HL-60/S4 (cell line): ENCODE results near the gene PDE10A.
"Not testable (repeated sequence)": the region's sequence is repeated elsewhere in the genome, so short reads cannot be mapped to it uniquely, and the experiment has no call there.

ENCODE experiments used
- in situ Hi-C: fragments of 300-500 bp; cut with MboI; formaldehyde crosslinking; loops from 2 replicates; pipeline ENCODE4 v1.14.3; 2022; ENCODE audit warnings: low sequenced_read_pairs

Gene PDE10A

DNA sequence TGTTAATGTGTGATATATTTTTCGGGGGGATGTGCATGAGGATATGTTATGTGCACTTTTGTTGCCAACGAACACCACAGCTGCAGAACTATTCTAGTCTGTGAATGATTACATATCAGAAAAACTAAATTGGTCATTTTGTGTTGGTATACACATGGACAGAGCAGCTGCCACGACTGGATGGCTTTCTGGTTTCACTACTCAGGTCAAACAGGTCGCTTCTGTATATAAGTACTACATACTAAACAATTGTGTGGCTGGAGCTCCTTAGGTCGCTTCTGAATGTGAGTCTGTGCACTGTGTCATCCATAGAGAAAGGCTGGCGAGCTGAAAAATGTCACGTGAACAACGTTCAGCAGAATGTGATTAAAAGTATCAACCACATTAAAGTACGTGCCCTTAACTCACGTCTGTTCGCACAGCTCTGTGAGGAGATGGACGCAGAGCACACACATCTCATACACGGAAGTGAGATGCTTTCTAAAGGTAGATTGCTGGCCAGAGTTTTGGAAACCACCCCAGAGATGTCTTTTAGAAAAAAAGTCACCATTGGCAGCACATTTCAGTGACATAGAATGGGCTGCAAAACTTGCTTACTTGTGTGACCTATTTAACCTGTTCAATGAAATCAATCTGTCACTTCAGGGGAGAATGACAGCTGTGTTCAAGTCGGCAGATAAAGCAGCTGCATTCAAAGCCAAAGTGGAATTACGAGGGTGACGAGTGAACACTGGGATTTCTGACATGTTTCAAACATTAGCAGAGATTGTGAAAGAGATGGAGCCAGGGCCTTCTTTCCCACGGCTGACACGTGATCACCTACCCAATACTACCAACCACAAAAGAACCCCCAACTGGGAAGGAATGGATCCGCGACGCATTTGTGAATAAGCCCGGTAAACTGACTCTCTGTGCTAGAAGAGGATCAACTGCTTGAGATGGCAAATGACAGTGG lies 176.6 kb downstream of the PDE10A start:
- in situ Hi-C loops = no loop called here

DNA sequence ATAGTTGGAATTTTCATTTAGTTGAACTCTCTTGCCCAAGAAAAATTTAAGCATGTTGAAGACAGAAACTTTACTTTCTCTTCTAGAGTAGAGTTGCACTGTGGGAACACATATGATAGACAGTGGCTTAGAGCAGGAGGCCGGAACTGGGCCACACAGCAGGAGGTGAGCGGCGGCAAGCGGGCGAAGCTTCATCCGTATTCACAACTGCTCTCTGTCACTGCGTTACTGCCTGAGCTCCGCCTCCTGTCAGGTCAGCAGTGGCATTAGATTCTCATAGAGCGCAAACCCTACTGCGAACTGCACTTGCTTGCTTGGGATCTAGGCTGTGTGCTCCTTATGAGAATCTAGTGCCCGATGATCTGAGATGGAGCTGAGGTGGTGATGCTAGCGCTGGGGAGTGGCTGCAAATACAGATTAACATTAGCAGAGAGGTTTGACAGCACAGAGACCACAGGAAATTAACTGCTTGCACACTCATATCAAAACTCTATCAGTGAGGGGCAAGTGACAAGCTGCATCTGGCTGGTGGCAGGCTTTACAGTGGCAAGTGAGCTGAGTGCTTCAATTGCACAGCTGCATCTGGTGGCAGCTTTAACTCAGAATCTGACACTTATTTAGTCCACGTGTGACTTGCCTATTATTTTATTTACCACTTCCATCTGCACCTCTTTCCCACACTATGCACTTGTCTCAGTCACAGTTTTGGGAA lies 178.7 kb downstream of the PDE10A start:
- in situ Hi-C loops = no loop called here

DNA sequence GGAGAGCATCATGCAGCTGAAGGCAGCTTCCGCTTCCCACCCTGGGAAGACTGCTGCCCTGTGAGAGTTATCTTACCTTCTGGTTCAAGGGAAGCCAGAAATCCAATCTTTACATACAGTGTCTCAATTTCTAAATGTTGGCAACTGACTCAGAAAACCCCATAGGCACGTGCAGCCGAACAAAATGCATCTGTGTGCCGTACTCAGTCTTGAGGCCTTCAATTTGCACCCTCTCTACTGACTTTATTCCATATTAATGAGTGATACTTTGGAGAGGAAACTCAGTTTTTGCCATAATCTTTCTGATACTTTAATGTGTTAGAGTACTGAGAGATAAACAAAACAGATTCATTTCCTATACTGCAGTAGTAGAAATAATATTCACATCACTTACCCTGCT lies 181.1 kb downstream of the PDE10A start:
- in situ Hi-C loops = no loop called here

DNA sequence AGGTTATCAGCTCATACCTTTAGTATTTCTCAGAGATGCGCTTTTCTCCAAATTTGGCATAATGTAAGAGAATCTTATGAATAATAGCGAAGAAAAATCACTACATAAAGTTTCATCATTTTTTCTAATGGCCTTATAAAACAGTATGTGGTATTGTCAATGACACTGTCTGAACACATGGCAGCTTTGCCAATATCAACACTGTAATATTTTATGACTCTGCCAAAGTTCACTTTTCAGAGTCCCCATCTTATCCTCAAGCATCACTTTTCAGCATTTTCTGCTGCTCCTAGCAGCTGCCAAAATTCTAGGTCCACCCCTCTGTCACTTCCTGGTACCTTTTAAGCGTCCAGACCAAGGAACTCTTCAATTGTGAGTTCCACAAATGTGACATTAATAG lies 182.1 kb downstream of the PDE10A start:
- in situ Hi-C loops = no loop called here

DNA sequence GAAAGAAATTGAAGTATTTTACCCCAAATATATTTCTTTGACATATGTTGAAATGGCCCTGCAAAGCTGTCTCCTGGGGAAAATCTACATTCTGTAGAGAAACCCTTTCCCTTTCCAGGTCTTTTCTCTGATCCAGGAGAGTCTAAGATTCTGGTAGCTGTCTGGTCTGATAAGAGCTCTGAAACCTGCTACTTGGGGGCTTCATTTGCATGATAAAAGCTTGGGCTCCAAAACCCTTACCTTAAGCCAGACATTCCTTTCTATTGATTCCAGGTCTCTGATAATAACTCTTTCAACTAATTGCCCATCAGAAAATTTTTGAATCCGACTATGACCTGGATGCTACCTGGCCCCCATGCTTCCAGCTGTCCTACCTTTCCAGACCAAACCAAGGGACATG lies 184.5 kb downstream of the PDE10A start:
- in situ Hi-C loops = no loop called here

DNA sequence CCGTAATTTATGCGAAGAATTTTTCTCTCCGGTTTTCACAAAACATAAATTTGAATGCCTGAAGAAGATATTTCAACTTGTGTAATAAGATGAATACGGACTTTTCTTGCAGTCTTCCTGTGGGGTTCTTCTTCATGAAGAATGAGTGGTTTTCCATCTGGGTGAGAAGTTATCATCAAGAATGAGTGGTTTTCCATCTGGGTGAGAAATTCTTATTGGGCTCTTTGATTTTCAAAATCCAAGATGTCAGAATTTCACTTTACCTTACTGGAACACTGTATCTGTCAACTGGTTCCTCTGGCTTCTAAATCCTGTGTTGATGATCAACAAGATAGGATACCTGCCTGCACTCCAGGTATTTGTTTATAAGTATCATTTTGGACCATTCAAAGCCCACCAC lies 193.6 kb downstream of the PDE10A start:
- in situ Hi-C loops = no loop called here

DNA sequence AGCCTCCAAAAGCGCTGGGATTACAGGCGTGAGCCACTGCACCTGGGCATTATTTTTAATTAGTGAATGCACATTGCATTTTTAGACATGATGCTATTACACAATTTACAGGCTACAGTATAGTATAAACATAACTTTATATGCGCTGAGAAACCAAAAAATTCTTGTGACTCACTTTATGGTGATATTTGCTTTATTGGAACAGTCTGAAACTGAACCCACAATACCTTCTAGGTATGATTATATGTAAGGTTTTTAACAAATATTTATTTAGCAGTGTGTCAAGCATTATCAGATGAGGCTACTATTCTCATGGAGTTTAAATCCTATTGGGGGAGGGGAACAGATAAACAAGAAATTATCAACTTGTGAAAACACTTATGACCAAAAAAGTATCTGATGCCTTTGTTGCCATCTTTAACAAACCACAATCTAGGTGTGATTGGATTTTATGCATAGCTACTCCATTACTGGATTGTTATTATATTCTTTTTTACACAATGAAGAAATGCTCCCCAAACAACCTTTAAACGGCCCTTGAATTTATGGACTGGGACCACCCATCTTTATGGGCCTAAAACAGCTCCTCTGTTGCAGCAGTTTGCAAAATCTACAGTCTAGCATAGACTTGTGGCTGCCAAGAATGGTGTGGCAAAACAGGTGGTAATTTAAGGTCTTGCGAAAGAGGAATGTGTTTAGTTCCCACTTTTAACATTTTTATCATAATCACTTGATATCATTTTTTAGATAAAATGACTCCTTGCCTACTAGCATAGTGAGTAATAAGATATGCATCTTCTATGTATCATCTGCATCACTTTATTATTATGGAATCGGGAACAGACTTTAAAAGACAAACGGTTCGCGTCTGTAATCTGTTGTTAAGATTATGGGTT lies 194.5 kb downstream of the PDE10A start:
- in situ Hi-C loops = no loop called here

DNA sequence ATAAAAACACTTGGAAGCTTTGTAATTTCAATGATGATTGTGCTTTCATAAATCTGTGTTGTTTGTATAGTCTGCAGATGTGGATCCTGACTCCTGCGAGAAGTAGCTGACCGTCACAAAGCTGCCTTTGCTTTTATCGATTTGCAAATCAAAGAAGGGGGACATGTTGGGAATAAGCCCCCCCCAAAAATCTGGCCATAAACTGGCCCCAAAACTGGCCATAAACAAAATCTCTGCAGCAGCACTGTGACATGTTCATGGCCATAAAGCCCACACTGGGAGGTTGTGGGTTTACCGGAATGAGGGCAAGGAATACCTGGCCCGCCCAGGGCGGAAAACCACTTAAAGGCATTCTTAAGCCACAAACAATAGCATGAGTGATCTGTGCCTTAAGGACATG lies 199.5 kb downstream of the PDE10A start:
- in situ Hi-C loops = not testable (repeated sequence)

DNA sequence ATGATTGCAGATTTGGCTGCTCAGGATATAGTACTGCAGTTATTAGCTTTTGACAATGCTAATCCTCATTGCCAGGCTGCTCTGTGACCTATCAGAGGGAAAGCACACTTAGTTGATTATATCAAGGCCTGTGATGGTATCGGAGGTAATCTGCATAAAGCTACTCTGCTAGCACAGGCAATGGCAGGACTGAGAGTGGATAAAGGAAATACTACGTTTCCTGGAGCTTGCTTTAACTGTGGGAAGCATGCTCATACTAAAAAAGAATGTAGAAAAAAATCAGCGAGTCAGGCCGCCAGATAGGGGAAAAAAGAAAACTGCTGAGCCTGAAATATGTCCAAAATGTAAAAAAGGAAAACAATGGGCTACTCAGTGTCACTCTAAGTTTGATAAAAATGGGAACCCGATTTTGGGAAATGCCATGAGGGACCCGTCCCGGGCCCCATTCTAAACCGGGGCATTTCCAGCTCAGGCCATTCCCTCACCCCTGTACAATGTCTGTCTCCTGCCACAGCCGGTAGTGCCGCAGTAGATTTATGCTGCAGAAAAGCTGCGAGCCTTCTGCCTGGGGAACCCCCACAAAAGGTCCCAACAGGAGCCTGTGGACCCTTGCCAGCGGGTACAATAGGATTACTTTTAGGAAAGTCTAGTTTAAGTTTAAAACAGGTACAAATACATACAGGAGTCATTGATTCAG lies 203.3 kb downstream of the PDE10A start:
- in situ Hi-C loops = not testable (repeated sequence)

DNA sequence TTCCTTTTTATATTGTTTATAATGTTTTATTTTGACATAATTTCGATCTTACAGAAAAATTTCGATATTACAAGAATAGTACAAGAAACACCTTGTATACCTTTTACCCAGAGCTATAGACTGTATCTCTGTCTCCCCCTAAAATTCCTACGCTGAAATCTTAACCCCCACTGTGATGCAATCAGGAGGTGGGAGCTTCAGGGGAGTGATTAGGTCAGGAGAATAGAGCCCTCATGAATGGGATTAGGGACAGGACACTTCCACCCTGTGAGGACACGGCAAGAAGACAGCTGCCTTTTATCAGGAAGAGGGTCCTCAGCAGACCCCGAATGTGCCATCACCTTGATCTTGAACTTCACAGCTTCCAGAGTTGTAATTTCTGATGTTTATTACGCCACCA lies 204.9 kb downstream of the PDE10A start:
- in situ Hi-C loops = no loop called here

DNA sequence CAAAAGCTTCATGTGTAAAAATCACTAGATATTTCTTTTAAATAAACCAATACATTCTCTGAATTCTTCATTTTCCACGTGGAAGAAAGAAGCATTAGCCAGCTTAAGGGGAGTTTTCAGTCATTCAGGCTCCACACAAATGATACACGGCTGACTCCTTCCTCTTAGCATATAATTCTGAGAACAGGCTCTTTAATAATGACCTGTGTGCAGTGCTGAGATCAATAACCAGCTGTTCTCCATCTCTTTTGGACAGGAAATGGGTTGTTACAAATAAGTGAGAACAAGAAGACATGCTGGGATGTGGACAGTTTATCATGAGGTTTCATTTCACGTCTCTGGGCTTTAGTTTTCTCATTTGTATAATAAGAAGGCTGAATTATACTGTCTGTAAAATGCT lies 206.8 kb downstream of the PDE10A start:
- in situ Hi-C loops = no loop called here

DNA sequence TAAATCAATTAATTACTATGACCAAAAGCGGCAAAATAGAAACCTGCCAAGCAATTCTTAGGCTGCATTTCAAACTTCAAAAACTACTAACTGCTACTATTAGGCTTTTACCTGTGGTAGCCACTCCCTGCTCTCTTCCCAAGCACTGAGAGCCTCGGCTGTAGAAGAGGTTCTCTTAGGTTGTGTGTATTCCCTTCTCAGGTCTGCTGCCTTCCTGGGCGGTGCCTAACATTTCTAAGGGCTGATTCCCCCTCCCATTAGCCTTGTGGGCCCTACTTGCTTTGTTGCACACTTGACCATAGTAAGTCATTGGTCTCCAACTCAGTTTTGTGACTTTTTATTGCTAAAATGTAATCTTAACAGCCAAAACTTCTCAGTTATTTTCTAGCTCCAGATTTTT lies 207.6 kb downstream of the PDE10A start:
- in situ Hi-C loops = no loop called here

DNA sequence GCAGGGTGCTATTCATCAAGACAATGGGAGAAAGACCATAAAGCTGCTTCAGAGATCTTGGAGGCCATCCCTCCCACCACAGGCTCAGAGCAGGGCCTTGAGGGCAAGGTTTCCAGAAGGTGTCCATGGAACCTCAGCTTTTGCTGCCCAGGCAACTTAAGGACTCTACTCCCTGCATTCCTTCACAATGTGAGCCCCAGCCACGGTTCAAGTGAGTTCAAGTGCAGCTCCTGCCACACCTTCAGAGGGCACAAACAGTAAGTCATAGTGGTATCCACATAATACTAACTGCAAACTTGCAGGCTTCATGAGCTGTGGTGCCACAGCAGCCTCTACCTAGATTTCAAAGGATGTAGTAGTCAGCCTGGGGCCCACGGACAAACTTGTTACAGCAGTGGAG lies 209.6 kb downstream of the PDE10A start:
- in situ Hi-C loops = no loop called here

DNA sequence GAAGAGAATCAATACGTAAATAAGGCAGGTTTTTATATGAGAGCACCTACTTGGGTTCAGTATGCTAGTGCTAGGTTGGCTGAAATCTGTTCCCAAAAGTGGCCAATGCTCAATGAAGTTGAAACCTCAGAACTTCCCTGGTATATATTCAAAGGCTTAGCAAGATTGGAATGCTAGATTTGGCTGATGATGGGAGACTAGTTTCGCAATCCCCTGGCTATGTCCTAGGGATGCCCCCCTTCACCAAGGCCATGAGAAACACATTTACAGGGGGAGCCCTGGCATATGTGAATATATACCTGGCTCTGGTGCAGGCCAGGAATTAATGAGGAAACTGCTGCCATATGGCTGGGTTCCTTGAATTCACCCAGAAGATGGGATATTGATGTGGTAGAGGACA lies 211.2 kb downstream of the PDE10A start:
- in situ Hi-C loops = no loop called here

DNA sequence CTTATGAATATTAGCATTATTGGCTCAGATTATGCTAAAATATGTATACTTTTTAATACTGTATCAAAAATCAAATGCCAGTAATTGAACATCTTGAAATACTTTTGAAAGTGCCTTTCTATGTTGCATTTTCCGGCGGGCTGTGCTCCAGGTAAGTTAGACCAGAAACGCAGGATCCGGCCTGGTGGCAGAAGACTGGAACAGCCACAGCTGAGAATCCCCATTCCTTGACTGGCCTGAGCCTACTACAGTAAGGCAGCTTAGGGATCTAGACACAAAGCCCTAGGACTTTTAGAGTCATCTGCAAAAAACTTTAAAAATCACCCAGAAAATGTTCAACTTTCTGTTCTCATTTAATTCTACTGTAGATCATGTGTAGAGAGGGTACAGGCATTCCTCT lies 214.8 kb downstream of the PDE10A start:
- in situ Hi-C loops = loop anchor here (25.0 kb wide), 1 partner anchor 414 kb away; no protein-coding TSS in a partner anchor

DNA sequence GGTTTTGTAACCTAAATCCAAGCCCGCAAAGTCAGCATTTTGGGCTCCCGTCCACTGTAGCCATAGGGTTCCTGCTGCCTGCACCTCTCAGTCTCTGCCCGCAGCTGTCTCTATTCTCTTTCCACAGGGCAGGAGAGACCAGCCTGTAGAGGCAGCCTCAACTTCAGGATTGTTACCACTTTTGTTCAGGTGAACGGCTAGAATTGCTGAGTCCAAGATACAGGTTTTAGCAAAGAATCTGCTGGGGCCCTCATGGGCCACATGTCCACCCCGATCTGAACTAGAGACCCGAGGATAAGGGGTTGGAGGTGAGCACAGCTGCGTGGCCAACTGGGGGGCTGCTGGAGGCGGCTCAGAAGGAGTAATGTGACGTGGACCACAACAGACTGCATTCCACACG lies 215.9 kb downstream of the PDE10A start:
- in situ Hi-C loops = loop anchor here (25.0 kb wide), 1 partner anchor 415 kb away; no protein-coding TSS in a partner anchor

DNA sequence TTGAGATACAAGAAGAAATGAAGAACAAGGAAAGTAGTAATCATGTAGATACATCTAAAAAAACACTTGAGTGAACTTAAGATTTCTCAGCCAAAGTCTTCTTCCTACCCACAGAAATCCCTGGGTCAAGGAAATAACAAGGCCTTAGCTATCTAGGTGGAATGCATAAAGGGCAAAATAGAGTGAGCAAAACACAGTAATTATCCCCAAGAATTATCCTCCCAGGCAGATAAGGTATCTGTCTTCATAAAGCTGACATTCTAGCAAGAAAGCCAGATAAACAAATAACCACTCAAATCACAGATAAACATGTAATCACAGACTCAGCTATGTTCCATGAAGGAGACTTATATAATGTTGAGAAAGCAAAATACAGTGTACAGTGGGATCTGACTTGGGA lies 216.7 kb downstream of the PDE10A start:
- in situ Hi-C loops = loop anchor here (25.0 kb wide), 1 partner anchor 416 kb away; no protein-coding TSS in a partner anchor

DNA sequence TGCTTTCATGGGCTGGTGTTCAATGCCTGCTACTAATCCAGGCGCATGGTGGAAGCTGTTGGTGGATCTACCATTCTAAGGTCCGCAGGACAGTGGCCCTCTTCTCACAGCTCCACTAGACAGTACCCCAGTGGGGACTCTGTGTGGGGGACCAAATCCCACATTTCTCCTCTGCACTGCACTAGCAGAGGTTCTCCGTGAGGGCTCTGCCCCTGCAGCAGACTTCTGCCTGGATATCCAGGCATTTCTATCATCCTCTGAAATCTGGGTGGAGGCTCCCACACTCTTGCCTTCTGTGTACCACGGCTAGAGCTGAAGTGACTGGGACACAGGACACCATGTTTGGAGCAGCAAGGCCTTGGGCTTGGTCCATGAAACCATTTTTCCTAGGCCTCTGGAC lies 219.6 kb downstream of the PDE10A start:
- in situ Hi-C loops = loop anchor here (25.0 kb wide), 1 partner anchor 419 kb away; no protein-coding TSS in a partner anchor

DNA sequence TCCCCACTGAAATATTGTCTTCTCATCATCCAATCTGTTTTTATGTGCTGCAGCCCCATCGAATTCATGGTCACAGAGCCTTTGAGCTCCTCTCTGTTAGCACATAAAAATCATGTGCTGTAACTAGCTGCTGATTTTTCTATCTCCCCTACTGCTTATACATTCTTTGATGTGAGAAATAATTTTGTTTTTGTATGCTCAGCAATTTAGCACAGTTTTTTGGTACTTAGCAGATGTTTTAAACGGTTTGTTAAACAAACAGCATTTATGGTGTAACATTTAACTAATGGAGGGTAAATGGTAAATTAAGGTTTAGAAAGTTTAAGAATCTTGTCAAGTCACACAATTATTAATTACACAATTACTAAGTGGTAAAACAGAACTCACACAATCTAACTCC lies 221.9 kb downstream of the PDE10A start:
- in situ Hi-C loops = loop anchor here (25.0 kb wide), 1 partner anchor 421 kb away; no protein-coding TSS in a partner anchor

DNA sequence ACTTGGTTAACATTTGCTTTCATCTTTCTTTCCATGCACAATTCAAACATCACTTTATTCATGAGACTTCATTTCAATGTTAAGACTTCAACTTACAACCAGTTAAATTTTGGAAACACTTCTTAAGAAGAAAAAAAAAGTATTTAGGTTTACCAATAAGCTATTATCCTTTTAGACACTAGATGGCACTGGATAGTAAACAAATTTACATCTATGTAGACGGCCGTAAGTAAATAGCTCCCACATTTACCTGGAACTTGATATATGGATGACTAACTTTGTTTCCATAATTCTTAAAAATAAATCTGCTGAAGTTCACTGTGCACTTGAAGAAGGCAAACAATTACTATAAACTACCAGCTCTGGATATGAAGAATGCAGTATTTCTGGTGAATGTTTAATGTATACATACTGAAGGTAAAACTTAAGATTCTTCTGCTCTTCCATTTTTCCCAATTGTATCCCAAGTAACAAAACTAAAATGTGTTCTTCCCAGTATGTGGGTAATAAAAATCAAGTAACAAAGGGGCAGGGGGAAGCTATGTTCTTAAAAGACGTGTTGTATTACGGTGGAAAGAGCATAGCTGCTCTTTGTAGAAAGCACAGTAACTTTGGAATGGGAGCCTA lies 223.0 kb downstream of the PDE10A start:
- in situ Hi-C loops = loop anchor here (25.0 kb wide), 1 partner anchor 422 kb away; no protein-coding TSS in a partner anchor
